HEK293 (cell line): ENCODE data around the gene LASP1NB.
A peak's percentile ranks its signal among the peaks of the same experiment; 100 is the strongest.

ENCODE experiments used
- BCL11B ChIP-seq: fragments of 450-650 bp; formaldehyde crosslinking; IDR thresholded peaks from 2 replicates; pipeline ENCODE4 v1.5.1; 2016; ENCODE audit warnings: low read depth, missing biosample characterization, missing genetic modification characterization
- EGR2 ChIP-seq: fragments of 450-650 bp; formaldehyde crosslinking; IDR thresholded peaks from 2 replicates; pipeline ENCODE4 v1.5.1; 2016; ENCODE audit warnings: low read depth, missing biosample characterization, missing genetic modification characterization
- FEZF1 ChIP-seq: fragments of 450-650 bp; formaldehyde crosslinking; IDR thresholded peaks from 2 replicates; pipeline ENCODE4 v1.5.1; 2016; ENCODE audit warnings: missing biosample characterization, missing genetic modification characterization
- GLI4 ChIP-seq: fragments of 450-650 bp; formaldehyde crosslinking; IDR thresholded peaks from 2 replicates; pipeline ENCODE4 v1.5.1; 2016; ENCODE audit warnings: missing biosample characterization, missing genetic modification characterization
- SP7 ChIP-seq: fragments of 450-650 bp; formaldehyde crosslinking; IDR thresholded peaks from 2 replicates; pipeline ENCODE4 v1.5.1; 2016; ENCODE audit warnings: missing biosample characterization, missing genetic modification characterization
- WT1 ChIP-seq: fragments of 450-650 bp; formaldehyde crosslinking; IDR thresholded peaks from 2 replicates; pipeline ENCODE4 v1.5.1; 2016; ENCODE audit warnings: missing biosample characterization, missing genetic modification characterization
- YY2 ChIP-seq: fragments of 450-650 bp; formaldehyde crosslinking; IDR thresholded peaks from 2 replicates; pipeline ENCODE4 v1.5.1; 2016; ENCODE audit warnings: missing biosample characterization, missing genetic modification characterization
- ZFP37 ChIP-seq: fragments of 450-650 bp; formaldehyde crosslinking; IDR thresholded peaks from 2 replicates; pipeline ENCODE4 v1.5.1; 2016; ENCODE audit warnings: missing biosample characterization, missing genetic modification characterization
- ZFP69B ChIP-seq: fragments of 450-650 bp; formaldehyde crosslinking; IDR thresholded peaks from 2 replicates; pipeline ENCODE4 v1.5.1; 2016; ENCODE audit warnings: missing biosample characterization, missing genetic modification characterization
- ZNF112 ChIP-seq: fragments of 450-650 bp; formaldehyde crosslinking; IDR thresholded peaks from 2 replicates; pipeline ENCODE4 v1.5.0; 2017; ENCODE audit warnings: missing biosample characterization, missing genetic modification characterization
- ZNF138 ChIP-seq: fragments of 450-650 bp; formaldehyde crosslinking; IDR thresholded peaks from 2 replicates; pipeline ENCODE4 v1.5.1; 2016; ENCODE audit warnings: missing biosample characterization, missing genetic modification characterization, borderline replicate concordance
- ZNF23 ChIP-seq: fragments of 450-650 bp; formaldehyde crosslinking; IDR thresholded peaks from 2 replicates; pipeline ENCODE4 v1.5.1; 2016; ENCODE audit warnings: missing biosample characterization, missing genetic modification characterization, borderline replicate concordance
- ZNF311 ChIP-seq: fragments of 450-650 bp; formaldehyde crosslinking; IDR thresholded peaks from 2 replicates; pipeline ENCODE4 v1.5.1; 2017; ENCODE audit warnings: missing biosample characterization, missing genetic modification characterization, borderline replicate concordance
- ZNF324 ChIP-seq: fragments of 450-650 bp; formaldehyde crosslinking; IDR thresholded peaks from 2 replicates; pipeline ENCODE4 v1.5.1; 2016; ENCODE audit warnings: missing biosample characterization, missing genetic modification characterization
- ZNF354C ChIP-seq: fragments of 450-650 bp; formaldehyde crosslinking; IDR thresholded peaks from 2 replicates; pipeline ENCODE4 v1.5.1; 2016; ENCODE audit warnings: missing biosample characterization, missing genetic modification characterization, low read depth, borderline replicate concordance
- ZNF37A ChIP-seq: fragments of 450-650 bp; IDR thresholded peaks from 2 replicates; pipeline ENCODE4 v1.5.1; 2018; ENCODE audit warnings: missing biosample characterization, missing genetic modification characterization
- ZNF501 ChIP-seq: fragments of 450-650 bp; formaldehyde crosslinking; IDR thresholded peaks from 2 replicates; pipeline ENCODE4 v1.5.1; 2016; ENCODE audit warnings: missing biosample characterization, missing genetic modification characterization
- ZNF747 ChIP-seq: fragments of 450-650 bp; formaldehyde crosslinking; IDR thresholded peaks from 2 replicates; pipeline ENCODE4 v1.5.1; 2016; ENCODE audit warnings: missing biosample characterization, missing genetic modification characterization
- ZNF76 ChIP-seq: fragments of 450-650 bp; formaldehyde crosslinking; IDR thresholded peaks from 2 replicates; pipeline ENCODE4; 2016; ENCODE audit warnings: low read depth, missing biosample characterization, missing genetic modification characterization, borderline replicate concordance
- ZNF776 ChIP-seq: fragments of 450-650 bp; formaldehyde crosslinking; IDR thresholded peaks from 2 replicates; pipeline ENCODE4 v1.5.0; 2017; ENCODE audit warnings: missing biosample characterization, missing genetic modification characterization, borderline replicate concordance
- ZSCAN30 ChIP-seq: fragments of 450-650 bp; IDR thresholded peaks from 2 replicates; pipeline ENCODE4 v1.5.1; 2018; ENCODE audit warnings: missing biosample characterization, mild to moderate bottlenecking, missing genetic modification characterization, moderate library complexity
- TF ChIP-seq, protein P1 (sequence below): fragments of 450-650 bp; formaldehyde crosslinking; conservative IDR thresholded peaks from 2 replicates; pipeline ENCODE4 v1.5.1; 2016; ENCODE audit warnings: low read depth, missing biosample characterization, missing genetic modification characterization
- TF ChIP-seq, protein P2 (sequence below): fragments of 450-650 bp; formaldehyde crosslinking; IDR thresholded peaks from 2 replicates; pipeline ENCODE4 v1.5.1; 2017; ENCODE audit warnings: missing biosample characterization, mild to moderate bottlenecking, missing genetic modification characterization, moderate library complexity
- TF ChIP-seq, protein P3 (sequence below): fragments of 450-650 bp; formaldehyde crosslinking; IDR thresholded peaks from 2 replicates; pipeline ENCODE4 v1.5.1; 2017; ENCODE audit warnings: missing biosample characterization, missing genetic modification characterization
- TF ChIP-seq, protein P4 (sequence below): fragments of 450-650 bp; IDR thresholded peaks from 2 replicates; pipeline ENCODE4 v1.5.1; 2018; ENCODE audit warnings: missing biosample characterization, mild to moderate bottlenecking, missing genetic modification characterization
- TF ChIP-seq, protein P5 (sequence below): fragments of 450-650 bp; formaldehyde crosslinking; IDR thresholded peaks from 2 replicates; pipeline ENCODE4 v1.5.1; 2016; ENCODE audit warnings: missing biosample characterization, missing genetic modification characterization

Gene LASP1NB

DNA sequence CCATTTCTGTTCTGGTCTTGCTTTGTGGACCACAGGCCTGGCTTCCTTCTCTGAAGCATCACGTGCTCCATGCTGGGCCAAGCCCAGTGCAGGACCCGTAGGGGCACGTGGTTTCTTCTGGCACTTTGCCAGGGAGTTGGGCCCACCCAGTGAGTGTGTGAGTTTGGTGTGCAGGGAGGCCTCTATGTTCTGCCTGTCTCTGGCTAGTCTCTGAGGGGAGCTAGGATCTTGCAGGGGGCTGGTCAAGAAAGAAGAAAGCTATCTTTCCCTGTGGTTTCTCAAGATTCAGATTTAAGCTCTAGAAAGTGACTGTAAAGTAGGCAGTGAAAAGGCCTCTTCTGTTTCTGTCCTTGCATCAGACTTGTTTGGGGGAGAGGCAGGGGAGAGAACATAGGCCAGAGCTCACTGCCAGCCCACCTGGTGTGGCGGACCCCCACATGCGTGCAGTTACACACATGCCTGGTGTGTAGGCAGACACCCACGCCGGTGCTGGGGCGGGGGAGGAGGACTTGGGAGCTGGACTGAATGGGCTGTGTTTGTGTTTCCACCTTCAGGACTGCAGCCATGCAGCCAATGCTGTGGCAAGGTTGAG lies 43.7 kb upstream of the LASP1NB start (continued):
- TF ChIP-seq SP7 (tag by site-specific recombination), result 0 out of 2 replicates have a peak, but pooled peaks have one; percentile 28
- no peak for TF ChIP-seq ZFP37 (tag by site-specific recombination)
- TF ChIP-seq ZSCAN30 (tag by site-specific recombination), result 0 out of 2 replicates have a peak, but pooled peaks have one; percentile 75
- TF ChIP-seq WT1 (tag by site-specific recombination), result no peak
- peak; percentile 42; the same call in 1 of the 2 replicates for TF ChIP-seq ZNF112
- TF ChIP-seq ZNF747 (tag by site-specific recombination), result no peak
- no peak for TF ChIP-seq FEZF1
- no peak for TF ChIP-seq YY2
- TF ChIP-seq, protein P1, sequence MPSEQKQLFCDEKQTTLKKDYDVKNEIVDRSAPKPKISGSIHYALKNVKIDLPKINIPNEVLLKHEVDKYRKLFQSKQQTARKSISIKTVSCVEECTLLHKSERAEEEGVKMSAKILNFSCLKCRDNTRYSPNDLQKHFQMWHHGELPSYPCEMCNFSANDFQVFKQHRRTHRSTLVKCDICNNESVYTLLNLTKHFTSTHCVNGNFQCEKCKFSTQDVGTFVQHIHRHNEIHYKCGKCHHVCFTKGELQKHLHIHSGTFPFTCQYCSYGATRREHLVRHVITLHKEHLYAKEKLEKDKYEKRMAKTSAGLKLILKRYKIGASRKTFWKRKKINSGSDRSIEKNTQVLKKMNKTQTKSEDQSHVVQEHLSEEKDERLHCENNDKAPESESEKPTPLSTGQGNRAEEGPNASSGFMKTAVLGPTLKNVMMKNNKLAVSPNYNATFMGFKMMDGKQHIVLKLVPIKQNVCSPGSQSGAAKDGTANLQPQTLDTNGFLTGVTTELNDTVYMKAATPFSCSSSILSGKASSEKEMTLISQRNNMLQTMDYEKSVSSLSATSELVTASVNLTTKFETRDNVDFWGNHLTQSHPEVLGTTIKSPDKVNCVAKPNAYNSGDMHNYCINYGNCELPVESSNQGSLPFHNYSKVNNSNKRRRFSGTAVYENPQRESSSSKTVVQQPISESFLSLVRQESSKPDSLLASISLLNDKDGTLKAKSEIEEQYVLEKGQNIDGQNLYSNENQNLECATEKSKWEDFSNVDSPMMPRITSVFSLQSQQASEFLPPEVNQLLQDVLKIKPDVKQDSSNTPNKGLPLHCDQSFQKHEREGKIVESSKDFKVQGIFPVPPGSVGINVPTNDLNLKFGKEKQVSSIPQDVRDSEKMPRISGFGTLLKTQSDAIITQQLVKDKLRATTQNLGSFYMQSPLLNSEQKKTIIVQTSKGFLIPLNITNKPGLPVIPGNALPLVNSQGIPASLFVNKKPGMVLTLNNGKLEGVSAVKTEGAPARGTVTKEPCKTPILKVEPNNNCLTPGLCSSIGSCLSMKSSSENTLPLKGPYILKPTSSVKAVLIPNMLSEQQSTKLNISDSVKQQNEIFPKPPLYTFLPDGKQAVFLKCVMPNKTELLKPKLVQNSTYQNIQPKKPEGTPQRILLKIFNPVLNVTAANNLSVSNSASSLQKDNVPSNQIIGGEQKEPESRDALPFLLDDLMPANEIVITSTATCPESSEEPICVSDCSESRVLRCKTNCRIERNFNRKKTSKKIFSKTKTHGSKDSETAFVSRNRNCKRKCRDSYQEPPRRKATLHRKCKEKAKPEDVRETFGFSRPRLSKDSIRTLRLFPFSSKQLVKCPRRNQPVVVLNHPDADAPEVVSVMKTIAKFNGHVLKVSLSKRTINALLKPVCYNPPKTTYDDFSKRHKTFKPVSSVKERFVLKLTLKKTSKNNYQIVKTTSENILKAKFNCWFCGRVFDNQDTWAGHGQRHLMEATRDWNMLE (tag by site-specific recombination), result no peak
- TF ChIP-seq ZNF324, result peak; percentile 59; the same call in 1 of the 2 replicates
- TF ChIP-seq ZFP69B, result peak; percentile 96
- no peak for TF ChIP-seq ZNF354C (tag by site-specific recombination)
- TF ChIP-seq BCL11B, result no peak
- no peak for TF ChIP-seq ZNF23 (tag by site-specific recombination)
- TF ChIP-seq ZNF311 (tag by site-specific recombination), result no peak
- TF ChIP-seq, protein P2, sequence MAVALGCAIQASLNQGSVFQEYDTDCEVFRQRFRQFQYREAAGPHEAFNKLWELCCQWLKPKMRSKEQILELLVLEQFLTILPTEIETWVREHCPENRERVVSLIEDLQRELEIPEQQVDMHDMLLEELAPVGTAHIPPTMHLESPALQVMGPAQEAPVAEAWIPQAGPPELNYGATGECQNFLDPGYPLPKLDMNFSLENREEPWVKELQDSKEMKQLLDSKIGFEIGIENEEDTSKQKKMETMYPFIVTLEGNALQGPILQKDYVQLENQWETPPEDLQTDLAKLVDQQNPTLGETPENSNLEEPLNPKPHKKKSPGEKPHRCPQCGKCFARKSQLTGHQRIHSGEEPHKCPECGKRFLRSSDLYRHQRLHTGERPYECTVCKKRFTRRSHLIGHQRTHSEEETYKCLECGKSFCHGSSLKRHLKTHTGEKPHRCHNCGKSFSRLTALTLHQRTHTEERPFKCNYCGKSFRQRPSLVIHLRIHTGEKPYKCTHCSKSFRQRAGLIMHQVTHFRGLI (tag by site-specific recombination), result peak; percentile 48; the same call in 1 of the 2 replicates
- TF ChIP-seq ZNF776 (tag by site-specific recombination), result peak; percentile 85; the same call in 1 of the 2 replicates
- no peak for TF ChIP-seq ZNF501 (tag by site-specific recombination)
- no peak for TF ChIP-seq GLI4
- TF ChIP-seq ZNF76, result no peak
- no peak; the same call in 1 of the 2 replicates for TF ChIP-seq ZNF37A
- no peak for TF ChIP-seq ZNF138 (tag by site-specific recombination)
- TF ChIP-seq EGR2 (tag by site-specific recombination), result peak; percentile 98
- TF ChIP-seq, protein P3, sequence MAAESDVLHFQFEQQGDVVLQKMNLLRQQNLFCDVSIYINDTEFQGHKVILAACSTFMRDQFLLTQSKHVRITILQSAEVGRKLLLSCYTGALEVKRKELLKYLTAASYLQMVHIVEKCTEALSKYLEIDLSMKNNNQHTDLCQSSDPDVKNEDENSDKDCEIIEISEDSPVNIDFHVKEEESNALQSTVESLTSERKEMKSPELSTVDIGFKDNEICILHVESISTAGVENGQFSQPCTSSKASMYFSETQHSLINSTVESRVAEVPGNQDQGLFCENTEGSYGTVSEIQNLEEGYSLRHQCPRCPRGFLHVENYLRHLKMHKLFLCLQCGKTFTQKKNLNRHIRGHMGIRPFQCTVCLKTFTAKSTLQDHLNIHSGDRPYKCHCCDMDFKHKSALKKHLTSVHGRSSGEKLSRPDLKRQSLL, result 0 out of 2 replicates have a peak, but pooled peaks have one; percentile 26
- TF ChIP-seq, protein P4, sequence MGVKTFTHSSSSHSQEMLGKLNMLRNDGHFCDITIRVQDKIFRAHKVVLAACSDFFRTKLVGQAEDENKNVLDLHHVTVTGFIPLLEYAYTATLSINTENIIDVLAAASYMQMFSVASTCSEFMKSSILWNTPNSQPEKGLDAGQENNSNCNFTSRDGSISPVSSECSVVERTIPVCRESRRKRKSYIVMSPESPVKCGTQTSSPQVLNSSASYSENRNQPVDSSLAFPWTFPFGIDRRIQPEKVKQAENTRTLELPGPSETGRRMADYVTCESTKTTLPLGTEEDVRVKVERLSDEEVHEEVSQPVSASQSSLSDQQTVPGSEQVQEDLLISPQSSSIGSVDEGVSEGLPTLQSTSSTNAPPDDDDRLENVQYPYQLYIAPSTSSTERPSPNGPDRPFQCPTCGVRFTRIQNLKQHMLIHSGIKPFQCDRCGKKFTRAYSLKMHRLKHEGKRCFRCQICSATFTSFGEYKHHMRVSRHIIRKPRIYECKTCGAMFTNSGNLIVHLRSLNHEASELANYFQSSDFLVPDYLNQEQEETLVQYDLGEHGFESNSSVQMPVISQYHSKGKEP (tag by site-specific recombination), result peak; percentile 94
- TF ChIP-seq, protein P5, sequence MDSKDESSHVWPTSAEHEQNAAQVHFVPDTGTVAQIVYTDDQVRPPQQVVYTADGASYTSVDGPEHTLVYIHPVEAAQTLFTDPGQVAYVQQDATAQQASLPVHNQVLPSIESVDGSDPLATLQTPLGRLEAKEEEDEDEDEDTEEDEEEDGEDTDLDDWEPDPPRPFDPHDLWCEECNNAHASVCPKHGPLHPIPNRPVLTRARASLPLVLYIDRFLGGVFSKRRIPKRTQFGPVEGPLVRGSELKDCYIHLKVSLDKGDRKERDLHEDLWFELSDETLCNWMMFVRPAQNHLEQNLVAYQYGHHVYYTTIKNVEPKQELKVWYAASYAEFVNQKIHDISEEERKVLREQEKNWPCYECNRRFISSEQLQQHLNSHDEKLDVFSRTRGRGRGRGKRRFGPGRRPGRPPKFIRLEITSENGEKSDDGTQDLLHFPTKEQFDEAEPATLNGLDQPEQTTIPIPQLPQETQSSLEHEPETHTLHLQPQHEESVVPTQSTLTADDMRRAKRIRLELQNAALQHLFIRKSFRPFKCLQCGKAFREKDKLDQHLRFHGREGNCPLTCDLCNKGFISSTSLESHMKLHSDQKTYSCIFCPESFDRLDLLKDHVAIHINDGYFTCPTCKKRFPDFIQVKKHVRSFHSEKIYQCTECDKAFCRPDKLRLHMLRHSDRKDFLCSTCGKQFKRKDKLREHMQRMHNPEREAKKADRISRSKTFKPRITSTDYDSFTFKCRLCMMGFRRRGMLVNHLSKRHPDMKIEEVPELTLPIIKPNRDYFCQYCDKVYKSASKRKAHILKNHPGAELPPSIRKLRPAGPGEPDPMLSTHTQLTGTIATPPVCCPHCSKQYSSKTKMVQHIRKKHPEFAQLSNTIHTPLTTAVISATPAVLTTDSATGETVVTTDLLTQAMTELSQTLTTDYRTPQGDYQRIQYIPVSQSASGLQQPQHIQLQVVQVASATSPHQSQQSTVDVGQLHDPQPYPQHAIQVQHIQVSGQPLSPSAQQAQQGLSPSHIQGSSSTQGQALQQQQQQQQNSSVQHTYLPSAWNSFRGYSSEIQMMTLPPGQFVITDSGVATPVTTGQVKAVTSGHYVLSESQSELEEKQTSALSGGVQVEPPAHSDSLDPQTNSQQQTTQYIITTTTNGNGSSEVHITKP (tag by site-specific recombination), result peak; percentile 61
